ENCODE measurements around the gene ATP2B3. TPM values are rescaled to one million over a fixed set of nuclear protein-coding genes. Genes with fewer than 3 reads are reported as not detected.
A peak's percentile ranks its signal among the peaks of the same experiment; 100 is the strongest.

ATP2B3 gene
- total RNA-seq, 1 donor from 2014 or later, result 0.60 TPM

DNA sequence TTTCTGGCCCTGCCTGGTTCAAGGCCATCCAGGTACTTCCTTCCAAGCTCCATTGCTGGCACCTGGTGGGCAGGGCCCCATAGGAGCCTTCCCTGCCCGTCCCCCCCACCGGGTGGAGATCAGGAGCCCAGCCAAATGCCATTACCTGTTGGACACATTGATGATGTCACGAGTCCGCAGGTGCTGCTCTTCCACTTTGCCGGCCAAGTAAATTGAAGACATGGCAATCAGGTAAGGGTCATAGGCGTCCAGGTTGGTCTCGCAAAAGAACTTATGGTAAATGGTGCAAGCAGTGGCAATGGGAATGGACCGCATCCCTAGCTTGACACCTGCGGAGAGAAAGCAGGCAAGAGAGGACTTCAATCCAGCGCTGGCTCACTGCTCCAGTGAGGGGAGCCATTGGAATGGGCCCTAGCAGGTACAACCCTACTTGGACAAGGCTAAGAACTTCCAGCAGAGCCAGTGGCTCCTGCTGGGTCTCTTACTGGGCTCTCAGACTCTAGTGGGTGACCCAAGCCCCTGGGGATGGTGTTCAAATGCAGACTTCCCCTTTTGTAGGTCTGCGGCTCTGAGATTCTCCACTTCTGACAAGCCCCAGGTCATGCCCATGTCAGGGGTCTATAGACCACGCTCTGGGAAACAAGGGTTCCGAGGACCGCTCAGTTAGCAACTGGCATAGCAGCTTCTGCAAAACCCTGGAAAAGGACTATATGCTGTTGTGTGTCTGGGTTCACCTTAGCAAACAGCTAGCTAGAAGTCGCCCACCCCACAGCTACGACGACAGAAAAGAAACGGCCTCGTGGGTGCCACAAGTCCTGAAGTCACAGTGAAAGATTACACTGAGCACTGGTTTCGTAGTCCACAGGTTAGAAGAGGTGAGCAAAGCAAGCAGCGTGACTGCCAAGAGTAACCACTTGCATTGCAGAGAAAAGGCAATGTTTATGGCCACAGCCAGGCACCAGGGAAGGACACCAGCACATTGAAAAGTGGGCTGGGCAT lies 78.7 kb downstream of the ATP2B3 start:
- Mint-ChIP-seq H3K9me3 (ENCODE audit: low read depth) (peaks cover 2% of the 10 kb centered on the region), H3K36me3 (ENCODE audit: insufficient read depth) (peaks cover 10% of the 10 kb centered on the region), H3K27me3 (no peaks in the 10 kb centered on the region), H3K4me1 (ENCODE audit: low read depth) (peaks cover 8% of the 10 kb centered on the region), H3K4me3 (ENCODE audit: low read depth) (no peak overlapping the region), H3K27ac (no peak overlapping the region)
- TF ChIP-seq, protein P1, sequence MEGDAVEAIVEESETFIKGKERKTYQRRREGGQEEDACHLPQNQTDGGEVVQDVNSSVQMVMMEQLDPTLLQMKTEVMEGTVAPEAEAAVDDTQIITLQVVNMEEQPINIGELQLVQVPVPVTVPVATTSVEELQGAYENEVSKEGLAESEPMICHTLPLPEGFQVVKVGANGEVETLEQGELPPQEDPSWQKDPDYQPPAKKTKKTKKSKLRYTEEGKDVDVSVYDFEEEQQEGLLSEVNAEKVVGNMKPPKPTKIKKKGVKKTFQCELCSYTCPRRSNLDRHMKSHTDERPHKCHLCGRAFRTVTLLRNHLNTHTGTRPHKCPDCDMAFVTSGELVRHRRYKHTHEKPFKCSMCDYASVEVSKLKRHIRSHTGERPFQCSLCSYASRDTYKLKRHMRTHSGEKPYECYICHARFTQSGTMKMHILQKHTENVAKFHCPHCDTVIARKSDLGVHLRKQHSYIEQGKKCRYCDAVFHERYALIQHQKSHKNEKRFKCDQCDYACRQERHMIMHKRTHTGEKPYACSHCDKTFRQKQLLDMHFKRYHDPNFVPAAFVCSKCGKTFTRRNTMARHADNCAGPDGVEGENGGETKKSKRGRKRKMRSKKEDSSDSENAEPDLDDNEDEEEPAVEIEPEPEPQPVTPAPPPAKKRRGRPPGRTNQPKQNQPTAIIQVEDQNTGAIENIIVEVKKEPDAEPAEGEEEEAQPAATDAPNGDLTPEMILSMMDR (IDR thresholded peaks at IDR 0.05; ENCODE audit: unreplicated experiment), result no peak
- no peak for DNase-seq (ENCODE audit: low spot score, unreplicated experiment)

DNA sequence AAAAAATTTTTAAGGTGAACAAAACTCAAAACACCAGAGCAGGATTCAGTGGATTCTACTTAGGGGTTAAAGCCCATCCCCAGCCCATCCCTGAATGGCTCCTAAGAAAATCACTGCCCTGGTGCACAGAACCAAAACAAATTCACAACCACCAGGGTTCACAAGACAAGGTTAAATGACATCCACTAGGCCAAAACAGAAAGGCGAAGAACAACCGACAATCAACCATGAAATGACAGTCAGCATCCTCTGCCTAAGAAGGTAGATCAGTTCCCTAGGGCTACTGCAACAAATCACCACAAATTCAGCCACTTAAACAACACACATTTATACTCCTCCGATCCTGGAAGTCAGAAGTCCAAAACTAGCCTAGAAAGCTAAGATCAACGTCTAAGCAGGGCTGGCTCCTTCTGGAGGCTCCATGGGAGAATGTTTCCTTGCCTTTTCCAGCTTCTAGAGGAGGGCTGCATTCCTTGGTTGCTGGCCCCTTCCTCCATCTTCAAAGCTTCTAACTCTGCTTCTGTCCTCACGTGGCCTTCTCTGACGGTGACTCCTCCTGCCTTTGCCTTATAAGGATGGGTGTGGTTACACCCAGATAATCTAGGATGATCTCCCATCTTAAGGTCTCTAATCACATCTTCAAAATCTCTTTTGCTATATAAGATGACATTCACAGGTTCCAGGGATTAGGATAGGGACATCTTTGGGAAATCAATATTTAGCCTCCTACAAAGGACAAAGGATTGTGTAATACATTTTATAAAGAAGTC lies 79.7 kb downstream of the ATP2B3 start:
- no peaks in the 10 kb centered on the region for H3K27me3 Mint-ChIP-seq
- H3K27ac Mint-ChIP-seq, result no peak overlapping the region
- H3K36me3 Mint-ChIP-seq (ENCODE audit: insufficient read depth), result peaks cover 7% of the 10 kb centered on the region
- TF ChIP-seq, protein P1 (IDR thresholded peaks at IDR 0.05; ENCODE audit: unreplicated experiment), result no peak
- peak overlapping the region; percentile 79 for H3K4me3 Mint-ChIP-seq (ENCODE audit: low read depth)
- DNase-seq (ENCODE audit: low spot score, unreplicated experiment), result no peak
- H3K9me3 Mint-ChIP-seq (ENCODE audit: low read depth), result peaks cover 2% of the 10 kb centered on the region
- H3K4me1 Mint-ChIP-seq (ENCODE audit: low read depth), result peaks cover 8% of the 10 kb centered on the region

DNA sequence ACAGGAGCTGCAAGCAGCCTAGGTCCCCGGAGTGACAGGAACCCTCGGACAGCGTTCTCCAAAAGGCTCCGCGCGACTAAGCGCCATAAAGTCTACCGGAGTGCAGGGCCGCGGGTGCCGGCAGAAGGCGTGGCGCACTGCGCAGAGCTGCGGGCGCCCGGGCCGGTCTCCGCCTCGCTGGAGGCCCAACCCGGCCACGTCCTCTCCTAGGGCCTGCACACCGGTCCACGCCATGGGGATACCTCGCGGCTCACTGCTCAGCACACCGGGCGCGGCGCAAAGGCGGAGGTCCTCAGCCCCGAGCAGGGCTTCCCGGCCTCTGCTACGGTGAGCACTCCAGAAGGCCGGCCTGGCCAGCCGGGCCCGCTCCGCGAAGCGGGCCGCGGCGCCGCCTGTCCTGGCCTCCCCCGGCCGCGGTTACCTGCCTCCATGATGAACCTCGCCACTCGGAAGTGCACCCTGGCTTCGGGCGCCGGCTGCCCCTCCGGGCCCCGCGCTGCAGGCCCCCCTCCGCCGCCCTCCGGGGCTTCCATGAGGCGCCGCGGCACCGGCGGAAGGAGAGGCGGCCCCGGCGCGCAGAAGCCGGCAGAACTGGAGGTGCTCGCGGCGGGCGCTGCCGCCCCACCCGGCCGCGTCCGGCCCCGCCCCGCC lies 81.2 kb downstream of the ATP2B3 start, which contains the start of gene CCNQ:
Gene CCNQ (minus strand): TSS at position 599 of the 651 bp plus-strand sequence. CDS start 66 bp downstream, at position 533.
- Mint-ChIP-seq H3K9me3 (ENCODE audit: low read depth) (peaks cover 7% of the 10 kb centered on the region), H3K4me3 (ENCODE audit: low read depth) (peak within 1 kb of the TSS; percentile 79), H3K36me3 (ENCODE audit: insufficient read depth) (peaks cover 9% of the 10 kb centered on the region), H3K4me1 (ENCODE audit: low read depth) (peaks cover 8% of the 10 kb centered on the region), H3K27me3 (peaks cover 4% of the 10 kb centered on the region), H3K27ac (peak within 1 kb of the TSS; percentile 73)
- TF ChIP-seq, protein P1 (IDR thresholded peaks at IDR 0.05; ENCODE audit: unreplicated experiment), result no peak
- no peak for DNase-seq (ENCODE audit: low spot score, unreplicated experiment)

DNA sequence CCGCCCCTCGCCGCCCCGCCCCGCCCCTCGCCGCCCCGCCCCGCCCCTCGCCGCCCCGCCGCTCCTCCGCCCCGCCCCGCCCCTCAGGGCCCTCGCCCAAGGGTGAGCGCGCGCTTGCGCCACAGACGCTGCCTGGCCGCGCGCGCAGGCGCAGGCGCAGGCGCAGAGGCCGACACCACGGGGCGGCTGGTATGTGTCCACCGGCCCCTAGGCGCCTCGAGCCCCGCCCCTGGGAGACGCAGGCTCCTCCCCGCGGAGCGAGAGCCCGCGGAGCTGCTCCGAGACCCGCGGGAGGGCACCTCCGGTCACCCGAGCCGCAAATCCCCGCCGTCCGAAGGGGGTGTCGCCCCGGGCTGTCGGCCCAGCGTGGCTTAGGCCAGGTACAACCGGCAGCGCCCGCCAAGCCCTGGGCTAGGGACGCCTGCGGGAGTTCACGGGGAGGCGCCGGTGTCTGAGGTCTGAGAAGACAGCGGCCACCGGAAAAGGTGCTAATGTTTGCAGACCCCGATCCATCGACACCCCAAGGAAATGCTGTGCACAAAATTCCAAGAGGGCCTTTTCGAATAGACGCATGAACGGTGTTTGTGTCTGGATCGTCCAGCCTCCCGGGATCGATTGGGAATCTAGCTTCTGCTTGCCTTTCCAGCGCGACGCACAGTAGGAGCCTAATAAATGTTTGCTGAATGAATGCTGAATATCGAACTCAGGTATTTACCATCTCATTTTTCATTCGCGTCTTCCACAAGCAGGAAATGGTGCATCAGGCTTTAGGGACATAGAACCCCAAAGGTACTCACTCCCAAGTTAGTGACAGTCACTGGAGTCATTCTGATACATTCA lies 82.0 kb downstream of the ATP2B3 start:
- DNase-seq (ENCODE audit: low spot score, unreplicated experiment), result peak; percentile 77
- peak overlapping the region; percentile 37 for H3K27ac Mint-ChIP-seq
- peaks cover 7% of the 10 kb centered on the region for H3K9me3 Mint-ChIP-seq (ENCODE audit: low read depth)
- H3K4me3 Mint-ChIP-seq (ENCODE audit: low read depth), result peak overlapping the region; percentile 74
- TF ChIP-seq, protein P1 (IDR thresholded peaks at IDR 0.05; ENCODE audit: unreplicated experiment), result no peak
- peaks cover 7% of the 10 kb centered on the region for H3K36me3 Mint-ChIP-seq (ENCODE audit: insufficient read depth)
- H3K4me1 Mint-ChIP-seq (ENCODE audit: low read depth), result peaks cover 8% of the 10 kb centered on the region
- H3K27me3 Mint-ChIP-seq, result peaks cover 4% of the 10 kb centered on the region
